ENCODE measurements around the gene KRI1. TPM values are rescaled to one million over a fixed set of nuclear protein-coding genes. Genes with fewer than 3 reads are reported as not detected.

The KRI1 gene
- total RNA-seq (2014; rRNA removed; shearing (Covaris generic)): 17.3 and 18.7 TPM in 2 replicates
- polyA plus RNA-seq (2014; cell fraction: nucleus; rRNA removed): 47.4 and 64.2 TPM in 2 replicates

- DNase-seq (ENCODE audit: extremely low read depth, low read depth): peak; percentile 94
These were observed at the start of gene KRI1 for GRCh38 chr19:10565567-10566407. Gene KRI1, minus strand, starts transcription at chr19:10566010. Its CDS starts 11 bp downstream, at chr19:10565999.

- DNase-seq (ENCODE audit: extremely low read depth, low read depth): no peak
These were observed 46.8 kb upstream of the KRI1 start for GRCh38 chr19:10612499-10613119.

DNA sequence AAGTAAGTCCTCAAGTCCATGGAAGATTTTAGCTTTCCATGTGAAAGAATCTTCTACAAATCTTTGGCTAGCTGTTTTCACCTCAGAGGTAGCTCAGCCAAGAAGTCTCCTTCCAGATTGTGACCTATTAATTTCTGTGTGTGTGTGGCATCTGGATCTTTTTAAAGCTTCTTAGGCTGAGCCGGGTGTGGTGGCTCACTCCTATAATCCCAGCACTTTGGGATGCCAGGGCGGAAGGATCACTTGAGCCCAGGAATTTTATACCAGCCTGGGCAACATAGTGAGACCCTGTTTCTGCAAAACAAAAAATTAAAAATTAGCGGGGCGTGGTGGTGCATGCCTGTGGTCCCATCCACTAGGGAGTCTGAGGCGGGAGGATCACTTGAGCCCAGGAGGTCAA lies 46.1 kb upstream of the KRI1 start:
- DNase-seq (ENCODE audit: extremely low read depth, low read depth): no peak

DNA sequence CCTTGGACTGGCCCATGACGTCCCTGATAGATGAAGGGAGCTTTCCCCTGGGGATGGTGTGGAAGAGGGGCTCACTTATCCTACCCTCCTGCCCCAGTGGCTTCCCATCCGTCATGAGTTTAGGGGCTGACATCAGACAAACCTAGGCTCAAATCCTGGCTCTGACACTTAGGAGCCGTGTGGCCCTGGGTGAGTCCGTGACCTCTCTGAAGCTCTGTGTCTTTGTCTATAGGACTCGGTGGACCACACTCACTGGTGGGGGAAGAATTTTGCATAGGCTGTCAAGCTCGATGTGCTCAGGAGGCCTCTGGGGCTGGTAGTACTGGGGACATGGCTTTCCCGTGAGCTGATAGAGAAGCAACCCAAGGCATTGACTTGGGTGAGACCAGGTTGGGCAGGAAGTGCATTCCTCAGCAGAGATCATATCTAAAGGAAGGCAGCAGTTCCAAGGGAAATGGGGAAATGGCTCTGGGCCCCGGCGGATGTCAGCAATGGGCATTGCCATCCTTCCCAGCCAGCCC lies 38.7 kb upstream of the KRI1 start:
- DNase-seq (ENCODE audit: extremely low read depth, low read depth): no peak

- no peak for DNase-seq (ENCODE audit: extremely low read depth, low read depth)
These were observed 38.2 kb upstream of the KRI1 start for GRCh38 chr19:10603873-10604459.

- DNase-seq (ENCODE audit: extremely low read depth, low read depth): no peak
These were observed 37.5 kb upstream of the KRI1 start for GRCh38 chr19:10603084-10603872.

DNA sequence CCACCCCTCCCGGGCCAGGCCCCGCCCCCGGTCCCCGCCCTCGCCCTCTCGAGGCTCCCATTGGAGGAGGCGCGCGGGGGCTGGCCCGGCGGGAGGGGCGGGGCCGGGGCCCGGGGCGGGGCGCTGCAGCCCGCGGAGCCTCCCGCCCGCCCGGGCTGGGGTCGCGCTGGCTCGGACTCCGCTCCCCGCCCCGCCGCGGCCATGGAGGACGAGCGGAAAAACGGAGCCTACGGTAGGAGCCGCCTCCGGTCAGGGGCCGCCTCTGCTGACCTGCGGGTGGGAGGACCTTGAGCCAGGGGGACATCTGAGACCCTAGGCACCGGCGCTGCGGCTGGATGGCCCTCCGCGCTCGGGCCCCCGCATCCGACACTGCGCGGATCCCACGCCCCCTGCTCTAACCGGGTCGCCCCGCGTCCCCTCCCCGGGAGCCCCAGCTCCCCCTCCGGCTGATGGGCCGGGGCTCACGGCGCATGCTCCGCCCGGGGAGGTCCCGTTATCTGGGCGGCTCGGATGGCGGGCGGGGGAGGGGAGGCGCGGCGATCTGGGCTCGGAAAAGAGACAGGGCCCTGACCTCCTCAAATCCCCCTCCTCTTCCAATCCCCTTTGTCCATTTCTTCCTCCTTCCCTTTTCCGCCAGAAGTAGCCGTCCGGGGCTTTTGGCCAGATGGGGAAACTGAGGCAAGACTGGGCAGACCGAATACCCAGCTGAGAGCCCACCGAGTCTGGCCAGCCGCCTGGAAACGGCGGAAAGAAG lies 36.7 kb upstream of the KRI1 start:
- DNase-seq (ENCODE audit: extremely low read depth, low read depth): peak; percentile 50

DNA sequence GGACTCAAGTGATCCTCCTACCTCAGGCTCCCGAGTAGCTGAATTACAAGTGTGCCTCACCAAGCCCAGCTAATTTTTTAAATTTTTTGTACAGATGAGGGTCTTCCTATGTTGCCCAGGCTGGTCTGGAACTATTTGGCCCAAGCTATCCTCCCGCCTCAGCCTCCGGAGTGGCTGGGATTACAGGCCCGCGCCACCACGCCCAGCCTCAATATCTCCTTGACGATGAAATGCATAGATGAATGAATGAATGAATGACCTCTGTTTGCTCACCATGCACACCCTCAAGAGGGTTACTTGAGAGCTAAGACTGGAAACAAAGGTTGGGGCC lies 36.2 kb upstream of the KRI1 start:
- DNase-seq (ENCODE audit: extremely low read depth, low read depth): no peak

GRCh38 chr19:10600149-10600548 lies 34.3 kb upstream of the KRI1 start:
- no peak for DNase-seq (ENCODE audit: extremely low read depth, low read depth)

DNA sequence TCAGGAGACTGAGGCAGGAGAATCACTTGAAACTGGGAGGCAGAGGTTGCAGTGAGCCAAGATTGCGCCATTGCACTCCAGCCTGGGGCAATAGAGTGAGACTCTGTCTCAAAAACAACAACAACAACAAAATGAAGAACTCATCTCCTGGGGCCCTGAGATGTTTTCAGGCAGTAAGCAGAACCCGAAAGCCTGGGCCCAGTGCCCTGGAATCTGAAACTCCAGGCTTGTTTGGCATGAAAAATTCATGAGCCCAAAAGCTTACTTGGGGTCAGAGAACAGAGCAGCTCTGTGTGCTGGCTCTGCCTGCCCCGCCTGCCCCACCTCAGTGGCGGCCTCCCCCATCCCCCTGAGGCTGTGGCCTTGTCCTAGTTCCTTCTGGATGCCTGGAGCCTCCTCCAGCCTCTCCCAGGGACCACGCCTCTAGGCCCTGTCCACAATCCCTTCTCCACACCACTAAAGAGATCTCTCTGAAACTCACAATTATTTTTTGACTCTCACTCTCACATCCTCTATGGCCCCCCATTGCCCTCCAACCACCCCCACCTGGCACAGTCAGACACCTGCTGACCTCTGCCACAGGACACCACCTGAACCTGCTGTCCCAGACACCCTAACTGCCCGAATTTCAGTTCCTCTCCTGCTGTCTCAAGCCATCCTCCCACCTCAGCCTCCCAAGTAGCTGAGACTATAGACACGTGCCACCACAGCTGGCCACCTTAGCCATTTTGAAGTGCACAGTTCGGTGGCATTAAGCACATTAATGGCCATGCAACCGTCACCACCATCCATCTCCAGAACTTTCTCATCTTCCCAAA lies 28.2 kb upstream of the KRI1 start:
- DNase-seq (ENCODE audit: extremely low read depth, low read depth): no peak

- DNase-seq (ENCODE audit: extremely low read depth, low read depth): no peak
These were observed 27.3 kb upstream of the KRI1 start for GRCh38 chr19:10593148-10593547.

DNA sequence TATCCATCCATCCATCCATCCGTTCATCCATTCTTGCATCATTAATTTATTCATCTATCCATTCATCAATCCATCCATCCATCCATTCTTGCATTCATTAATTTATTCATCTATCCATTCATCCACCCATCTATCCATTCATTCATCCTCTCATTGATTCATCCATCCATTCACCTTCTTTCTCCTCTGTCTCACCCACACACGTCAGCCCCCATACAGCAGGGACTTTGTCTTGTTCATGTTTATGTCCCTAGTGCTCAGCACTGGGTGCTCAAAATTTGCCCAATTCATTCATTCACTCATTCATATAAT lies 22.0 kb upstream of the KRI1 start:
- DNase-seq (ENCODE audit: extremely low read depth, low read depth): no peak

DNA sequence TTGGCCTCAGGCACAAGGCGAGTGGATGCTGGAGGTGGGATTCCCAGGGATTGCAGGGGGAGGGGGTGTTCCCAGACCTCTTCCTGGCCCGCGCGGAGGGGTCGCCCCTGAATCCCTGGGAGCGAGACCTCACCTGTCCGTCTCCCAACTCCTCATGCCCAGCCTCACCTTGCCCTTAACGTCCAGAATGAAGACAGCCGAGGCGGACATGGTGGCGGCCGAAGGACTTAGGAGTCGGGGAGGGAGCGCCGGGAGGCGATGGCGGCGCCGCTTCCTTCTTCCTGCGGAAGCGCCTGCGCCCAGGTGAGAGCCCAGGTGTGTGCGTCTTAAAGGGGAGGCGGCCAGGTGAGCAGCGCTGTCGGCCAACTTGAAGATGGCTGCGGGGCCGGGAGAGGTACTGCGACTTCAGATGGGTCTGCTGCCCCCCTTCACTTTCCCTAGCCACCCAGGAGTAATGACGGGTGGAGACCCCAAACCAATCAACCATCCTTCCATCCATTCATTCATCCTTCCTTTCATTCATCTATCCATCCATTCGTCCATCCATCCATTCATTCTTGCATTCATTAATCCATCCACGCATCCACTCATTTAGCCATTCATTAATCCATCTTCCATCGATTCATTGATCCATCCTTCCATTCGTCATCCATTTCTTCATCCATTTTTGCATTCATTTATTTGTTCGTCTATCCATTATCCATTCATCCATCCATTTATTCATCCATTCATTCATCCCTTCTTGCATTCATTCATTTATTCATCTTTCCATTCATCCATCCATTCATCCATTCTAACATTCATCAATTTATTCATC lies 21.4 kb upstream of the KRI1 start, which contains the start of gene AP1M2:
Gene AP1M2, minus strand, starts transcription at position 291 of the 817 bp plus-strand sequence. Its CDS starts 81 bp downstream, at position 210.
- no peak for DNase-seq (ENCODE audit: extremely low read depth, low read depth)

- no peak for DNase-seq (ENCODE audit: extremely low read depth, low read depth)
These were observed 20.6 kb upstream of the KRI1 start for GRCh38 chr19:10586396-10586795.

- no peak for DNase-seq (ENCODE audit: extremely low read depth, low read depth)
These were observed 17.4 kb upstream of the KRI1 start for GRCh38 chr19:10583036-10583776.

DNA sequence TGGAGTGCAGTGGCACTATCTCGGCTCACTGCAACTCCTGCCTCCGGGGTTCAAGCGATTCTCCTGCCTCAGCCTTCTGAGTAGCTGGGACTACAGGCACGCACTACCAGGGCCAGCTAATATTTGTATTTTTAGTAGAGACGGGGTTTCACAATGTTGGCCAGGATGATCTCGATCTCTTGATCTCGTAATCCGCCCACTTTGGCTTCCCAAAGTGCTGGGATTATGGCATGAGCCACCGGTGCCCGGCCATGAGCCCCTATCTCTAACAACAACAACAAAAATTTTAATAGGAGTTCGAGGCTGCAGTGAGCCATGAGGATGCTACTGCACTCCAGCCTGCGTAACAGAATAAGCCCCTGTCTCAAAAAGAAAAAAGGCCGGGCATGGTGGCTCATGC lies 16.3 kb upstream of the KRI1 start:
- DNase-seq (ENCODE audit: extremely low read depth, low read depth): no peak

GRCh38 chr19:10580979-10581631 lies 15.3 kb upstream of the KRI1 start:
- DNase-seq (ENCODE audit: extremely low read depth, low read depth): peak; percentile 80

All from NCI-H460 (cell line).